Vagina (tissue), 2 donors: Measurements from ENCODE around the gene HDAC11.

Experiments used
- CTCF ChIP-seq, 3 experiments: fragments of 450-650 bp in 2 of 3; fragments of 200-600 bp in 1 of 3; sonication (generic) in 1 of 3; IDR thresholded peaks; one replicate each; pipeline ENCODE4 v1.5.1; 2017 to 2019; ENCODE audit warnings: antibody characterized with exemption in 3 of 3, mild to moderate bottlenecking in 2 of 3, moderate library complexity in 2 of 3
- POLR2AphosphoS5 ChIP-seq, 2 donors: sonication (generic); formaldehyde crosslinking; IDR thresholded peaks; one replicate each; pipeline ENCODE4 v1.9.0; 2017; ENCODE audit warnings: antibody characterized with exemption in 2 of 2, mild to moderate bottlenecking in 2 of 2, low read depth in 1 of 2; ENCODE audit not compliant: insufficient read depth in 1 of 2

GRCh38 chr3:13506239-13506638 lies 26.1 kb downstream of the HDAC11 start:
- TF ChIP-seq CTCF (IDR thresholded peaks at IDR 0.05), result no peak
- TF ChIP-seq POLR2AphosphoS5 (IDR thresholded peaks at IDR 0.05; ENCODE audit: insufficient read depth in 1 of 2, low read depth in 1 of 2), result no peak
